Neural cell (in vitro differentiated cells): ENCODE data around the gene CYP27B1. TPM values are rescaled to one million over a fixed set of nuclear protein-coding genes. Genes with fewer than 3 reads are reported as not detected.
A peak's percentile ranks its signal among the peaks of the same experiment; 100 is the strongest.

Source experiments
- H2AFZ ChIP-seq: fragments of 200-600, 300-800 bp; sonication (generic), shearing (Covaris generic); 2 replicates; pipeline ENCODE4 v1.6.0; 2014; ENCODE audit warnings: low read depth, mild to moderate bottlenecking, antibody characterized with exemption, low read length, moderate library complexity
- H3F3A ChIP-seq: fragments of 200-600 bp; shearing (Covaris generic); 2 replicates; pipeline ENCODE4 v1.6.1; 2016; ENCODE audit warnings: mild to moderate bottlenecking, moderate library complexity, mixed read lengths, antibody characterized with exemption, low read length; ENCODE audit not compliant: insufficient read depth, poor library complexity, severe bottlenecking
- H3K27ac ChIP-seq: fragments of 200-600, 300-800 bp; sonication (generic), shearing (Covaris generic); 2 replicates; pipeline ENCODE4 v1.5.1; 2014; ENCODE audit warnings: mild to moderate bottlenecking, low read length, moderate library complexity
- H3K27me3 ChIP-seq: fragments of 300-800, 200-600 bp; sonication (generic), shearing (Covaris generic); 2 replicates; pipeline ENCODE4 v1.6.0; 2014; ENCODE audit warnings: mild to moderate bottlenecking, low read depth, low read length, moderate library complexity; ENCODE audit not compliant: insufficient read depth
- H3K36me3 ChIP-seq: fragments of 300-800, 200-600 bp; sonication (generic), shearing (Covaris generic); 2 replicates; pipeline ENCODE4 v1.5.1; 2014; ENCODE audit warnings: mild to moderate bottlenecking, antibody characterized with exemption, low read length, moderate library complexity; ENCODE audit not compliant: insufficient read depth
- H3K4me2 ChIP-seq: fragments of 300-800, 200-600 bp; sonication (generic), shearing (Covaris generic); 2 replicates; pipeline ENCODE4 v1.6.0; 2014; ENCODE audit warnings: mild to moderate bottlenecking, low read length
- H3K4me3 ChIP-seq: fragments of 300-800, 200-600 bp; sonication (generic), shearing (Covaris generic); 2 replicates; pipeline ENCODE4 v1.5.1; 2014; ENCODE audit warnings: mild to moderate bottlenecking, low read length, moderate library complexity
- H3K79me2 ChIP-seq: fragments of 200-600 bp; shearing (Covaris generic); replicated peaks from 2 replicates; pipeline ENCODE4 v1.6.0; 2014; ENCODE audit warnings: mild to moderate bottlenecking, low read length, moderate library complexity; ENCODE audit not compliant: insufficient read depth
- H3K9ac ChIP-seq: fragments of 300-800, 200-600 bp; sonication (generic), shearing (Covaris generic); 2 replicates; pipeline ENCODE4 v1.6.1; 2016; ENCODE audit warnings: mild to moderate bottlenecking, low read length, mixed read lengths
- H3K9me2 ChIP-seq: fragments of 200-600 bp; shearing (Covaris generic); 2 replicates; pipeline ENCODE4 v1.6.1; 2016; ENCODE audit warnings: mild to moderate bottlenecking, low read length, mixed read lengths; ENCODE audit not compliant: insufficient read depth
- H3K9me3 ChIP-seq: fragments of 200-600, 300-800 bp; sonication (generic), shearing (Covaris generic); 2 replicates; pipeline ENCODE4 v1.6.1; 2016; ENCODE audit warnings: mild to moderate bottlenecking, mixed run types, low read length, moderate library complexity, mixed read lengths
- H4K20me1 ChIP-seq: fragments of 200-600 bp; shearing (Covaris generic); 2 replicates; pipeline ENCODE4 v1.6.1; 2016; ENCODE audit warnings: mild to moderate bottlenecking, mixed run types; ENCODE audit not compliant: insufficient read depth
- EP300 ChIP-seq: fragments of 450-650 bp; conservative IDR thresholded peaks from 2 replicates; pipeline ENCODE4 v1.6.1; 2014; ENCODE audit warnings: antibody characterized with exemption, mild to moderate bottlenecking, moderate library complexity; ENCODE audit not compliant: poor library complexity, severe bottlenecking
- EZH2 ChIP-seq: fragments of 200-600, 300-800 bp; shearing (Covaris generic), sonication (generic); IDR thresholded peaks from 2 replicates; pipeline ENCODE4 v1.6.1; 2014; ENCODE audit warnings: antibody characterized with exemption, low read length, borderline replicate concordance, mild to moderate bottlenecking; ENCODE audit not compliant: insufficient read depth, poor library complexity, severe bottlenecking
- MXI1 ChIP-seq: fragments of 450-650 bp; conservative IDR thresholded peaks from 2 replicates; pipeline ENCODE4 v1.6.1; 2014; ENCODE audit warnings: antibody characterized with exemption, mild to moderate bottlenecking; ENCODE audit not compliant: poor library complexity, severe bottlenecking
- POLR2AphosphoS5 ChIP-seq: IDR thresholded peaks from 2 replicates; pipeline ENCODE4 v1.6.1; 2012
- RAD21 ChIP-seq: fragments of 450-650 bp; conservative IDR thresholded peaks from 2 replicates; pipeline ENCODE4 v1.6.1; 2014; ENCODE audit warnings: antibody characterized with exemption, mild to moderate bottlenecking, moderate library complexity
- REST ChIP-seq: IDR thresholded peaks from 2 replicates; pipeline ENCODE4 v1.6.1; 2012; ENCODE audit warnings: borderline replicate concordance
- SMC3 ChIP-seq: fragments of 450-650 bp; conservative IDR thresholded peaks from 2 replicates; pipeline ENCODE4 v1.6.1; 2014; ENCODE audit warnings: antibody characterized with exemption, mild to moderate bottlenecking, moderate library complexity; ENCODE audit not compliant: poor library complexity
- TAF1 ChIP-seq: IDR thresholded peaks from 2 replicates; pipeline ENCODE4 v1.6.1; 2012; ENCODE audit warnings: low read depth
- polyA plus RNA-seq: library from polyadenylated mRNA; depleted of rRNA; stranded (reverse); fragments of >200 nt; gene quantifications from 2 replicates; pipeline ENCODE4 v1.2.3, GENCODE V29; 2014
- TF ChIP-seq, protein P1 (sequence below): fragments of 450-650 bp; IDR thresholded peaks from 2 replicates; pipeline ENCODE4 v1.5.1; 2014; ENCODE audit warnings: antibody characterized with exemption, mild to moderate bottlenecking, moderate library complexity; ENCODE audit not compliant: poor library complexity, severe bottlenecking

CYP27B1 gene
- polyA plus RNA-seq, 1 donor from 2014 or later: 1.4 TPM

- Histone ChIP-seq H2AFZ (peak overlapping the region; percentile 62), H3K27ac (peak overlapping the region; percentile 87)
These were observed 15.5 kb downstream of the CYP27B1 start for GRCh38 chr12:57751432-57751787.

DNA sequence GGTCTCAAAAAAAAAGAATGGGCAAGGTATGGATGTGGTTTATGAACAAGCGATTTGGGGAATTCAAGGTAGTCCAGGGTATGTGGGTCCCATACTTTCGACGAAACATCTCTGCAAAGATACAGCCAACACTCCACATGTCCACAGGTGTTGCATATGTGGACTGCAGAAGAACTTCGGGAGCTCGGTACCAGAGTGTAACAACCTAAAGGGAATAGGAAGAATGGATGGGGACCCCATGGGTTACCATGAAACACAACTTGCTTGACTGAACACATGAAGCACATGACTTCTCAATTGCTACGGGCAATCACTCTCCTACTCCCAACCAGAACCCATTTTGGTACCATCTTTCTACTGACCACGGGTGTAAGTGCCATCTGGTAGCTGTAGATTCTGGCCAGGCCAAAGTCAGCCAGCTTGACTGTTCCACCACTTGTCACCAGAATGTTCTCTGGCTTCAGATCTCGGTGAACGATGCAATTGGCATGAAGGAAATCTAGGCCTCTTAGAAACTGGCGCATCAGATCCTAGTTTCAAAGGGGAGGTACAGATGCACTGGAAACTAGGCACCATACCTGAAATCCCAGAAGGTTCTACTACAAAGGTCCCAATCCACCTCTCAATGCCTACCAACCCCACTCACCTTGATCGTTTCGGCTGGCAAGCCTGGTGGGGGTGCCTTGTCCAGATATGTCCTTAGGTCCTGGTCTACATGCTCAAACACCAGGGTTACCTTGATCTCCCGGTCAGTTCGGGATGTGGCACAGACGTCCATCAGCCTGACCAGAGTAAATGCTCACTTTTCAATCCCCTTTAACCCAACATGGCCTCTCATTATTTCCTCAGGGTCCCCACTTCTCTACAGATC lies 16.1 kb downstream of the CYP27B1 start:
- Histone ChIP-seq H3K9me3 (no peaks in the 10 kb centered on the region), H3K9me2 (no peaks in the 10 kb centered on the region), H4K20me1 (no peaks in the 10 kb centered on the region), H3K4me3 (peak overlapping the region; percentile 85), H3K4me2 (peak overlapping the region; percentile 100), H3K27me3 (no peaks in the 10 kb centered on the region), H3F3A (no peaks in the 10 kb centered on the region), H3K9ac (peak overlapping the region; percentile 95), H3K36me3 (peaks cover 7% of the 10 kb centered on the region), H2AFZ (no peak overlapping the region), H3K79me2 (peaks cover 27% of the 10 kb centered on the region), H3K27ac (peak overlapping the region; percentile 87)
- TF ChIP-seq TAF1: no peak
- no peak for TF ChIP-seq REST
- no peak for TF ChIP-seq EZH2
- no peak for TF ChIP-seq POLR2AphosphoS5
- no peak for TF ChIP-seq EP300
- TF ChIP-seq, protein P1, sequence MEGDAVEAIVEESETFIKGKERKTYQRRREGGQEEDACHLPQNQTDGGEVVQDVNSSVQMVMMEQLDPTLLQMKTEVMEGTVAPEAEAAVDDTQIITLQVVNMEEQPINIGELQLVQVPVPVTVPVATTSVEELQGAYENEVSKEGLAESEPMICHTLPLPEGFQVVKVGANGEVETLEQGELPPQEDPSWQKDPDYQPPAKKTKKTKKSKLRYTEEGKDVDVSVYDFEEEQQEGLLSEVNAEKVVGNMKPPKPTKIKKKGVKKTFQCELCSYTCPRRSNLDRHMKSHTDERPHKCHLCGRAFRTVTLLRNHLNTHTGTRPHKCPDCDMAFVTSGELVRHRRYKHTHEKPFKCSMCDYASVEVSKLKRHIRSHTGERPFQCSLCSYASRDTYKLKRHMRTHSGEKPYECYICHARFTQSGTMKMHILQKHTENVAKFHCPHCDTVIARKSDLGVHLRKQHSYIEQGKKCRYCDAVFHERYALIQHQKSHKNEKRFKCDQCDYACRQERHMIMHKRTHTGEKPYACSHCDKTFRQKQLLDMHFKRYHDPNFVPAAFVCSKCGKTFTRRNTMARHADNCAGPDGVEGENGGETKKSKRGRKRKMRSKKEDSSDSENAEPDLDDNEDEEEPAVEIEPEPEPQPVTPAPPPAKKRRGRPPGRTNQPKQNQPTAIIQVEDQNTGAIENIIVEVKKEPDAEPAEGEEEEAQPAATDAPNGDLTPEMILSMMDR: no peak

More at GRCh38 chr12:57751432-57751787, 15.5 kb downstream of the CYP27B1 start:
- Histone ChIP-seq H3K79me2 (peaks cover 27% of the 10 kb centered on the region), H4K20me1 (no peaks in the 10 kb centered on the region), H3F3A (no peaks in the 10 kb centered on the region), H3K27me3 (no peaks in the 10 kb centered on the region), H3K4me3 (peak overlapping the region; percentile 85), H3K9ac (peak overlapping the region; percentile 95), H3K9me3 (no peaks in the 10 kb centered on the region), H3K9me2 (no peaks in the 10 kb centered on the region), H3K36me3 (peaks cover 7% of the 10 kb centered on the region), H3K4me2 (peak overlapping the region; percentile 100)
- no peak for TF ChIP-seq EZH2
- no peak for TF ChIP-seq REST
- TF ChIP-seq POLR2AphosphoS5: no peak
- TF ChIP-seq EP300: no peak
- no peak for TF ChIP-seq TAF1
- no peak for TF ChIP-seq RAD21
- no peak for TF ChIP-seq MXI1
- TF ChIP-seq, protein P1: no peak
- no peak for TF ChIP-seq SMC3
